Fibroblast of lung (primary cell): ENCODE data around the gene SESN1. TPM values are rescaled to one million over a fixed set of nuclear protein-coding genes. Genes with fewer than 3 reads are reported as not detected.

Experiments used
- DNase-seq, 2 donors: peaks; one replicate each; pipeline versions ENCODE4 v3.0.0 to v3.0.0-alpha.2; 2010; ENCODE audit warnings: low read depth in 2 of 2
- H2AFZ ChIP-seq: 2 replicates; pipeline ENCODE4 v1.5.1; 2012; ENCODE audit warnings: low read length, control low read depth, inconsistent platforms
- H3K27ac ChIP-seq: 2 replicates; pipeline ENCODE4 v1.5.1; 2011; ENCODE audit warnings: low read length, control low read depth; ENCODE audit not compliant: insufficient read depth
- H3K27me3 ChIP-seq: 2 replicates; pipeline ENCODE4 v1.5.1; 2011; ENCODE audit warnings: mild to moderate bottlenecking, low read length; ENCODE audit not compliant: control insufficient read depth, insufficient read depth
- H3K36me3 ChIP-seq: 2 replicates; pipeline ENCODE4 v1.5.1; 2011; ENCODE audit warnings: low read length; ENCODE audit not compliant: control insufficient read depth, insufficient read depth
- H3K4me1 ChIP-seq: 2 replicates; pipeline ENCODE4 v1.5.1; 2011; ENCODE audit warnings: low read length; ENCODE audit not compliant: control insufficient read depth, insufficient read depth; ENCODE audit errors: extremely low read depth
- H3K4me2 ChIP-seq: 2 replicates; pipeline ENCODE4 v1.5.1; 2011; ENCODE audit warnings: low read length, control low read depth; ENCODE audit not compliant: insufficient read depth; ENCODE audit errors: extremely low read depth
- H3K4me3 ChIP-seq, 4 experiments: fragments of 200-600 bp in 1 of 4; sonication (generic) in 1 of 4; replicated peaks in 1 of 4; 2 replicates each; pipeline ENCODE4 v1.5.1; 2011 to 2016; ENCODE audit warnings: low read length in 4 of 4, low read depth in 3 of 4, mild to moderate bottlenecking in 3 of 4, control low read depth in 2 of 4, inconsistent platforms in 1 of 4, mixed read lengths in 1 of 4; ENCODE audit not compliant: insufficient read depth in 1 of 4; ENCODE audit errors: control extremely low read depth in 1 of 4
- H3K79me2 ChIP-seq: 2 replicates; pipeline ENCODE4 v1.5.1; 2012; ENCODE audit warnings: mild to moderate bottlenecking, low read length, inconsistent platforms; ENCODE audit not compliant: control insufficient read depth, insufficient read depth
- H3K9ac ChIP-seq: 2 replicates; pipeline ENCODE4 v1.5.1; 2011; ENCODE audit warnings: mild to moderate bottlenecking, low read length, control low read depth; ENCODE audit not compliant: insufficient read depth
- H3K9me3 ChIP-seq: 2 replicates; pipeline ENCODE4 v1.5.1; 2012; ENCODE audit warnings: low read depth, low read length; ENCODE audit not compliant: control insufficient read depth, insufficient read depth
- H4K20me1 ChIP-seq: 2 replicates; pipeline ENCODE4 v1.5.1; 2011; ENCODE audit warnings: low read length; ENCODE audit not compliant: control insufficient read depth, insufficient read depth; ENCODE audit errors: extremely low read depth
- CTCF ChIP-seq, 2 donors: IDR thresholded peaks in 1 of 2; conservative IDR thresholded peaks in 1 of 2; 1 replicate in 1 of 2; 2 replicates in 1 of 2; pipeline ENCODE4 v1.5.1; 2011 to 2012; ENCODE audit warnings: low read length in 2 of 2, control low read depth in 1 of 2, inconsistent platforms in 1 of 2, low read depth in 1 of 2, mild to moderate bottlenecking in 1 of 2
- EZH2 ChIP-seq: IDR thresholded peaks from 2 replicates; pipeline ENCODE4 v1.5.1; 2012; ENCODE audit warnings: low read length, control low read depth, mild to moderate bottlenecking; ENCODE audit errors: missing control alignments
- polyA plus RNA-seq, 2 donors: library from polyadenylated mRNA; depleted of rRNA in 1 of 2; stranded (reverse) in 1 of 2; unstranded in 1 of 2; fragments of >200 nt; gene quantifications; 2 replicates each; pipeline ENCODE4 v1.2.1, GENCODE V29; 2011 to 2012; ENCODE audit warnings: missing spikeins in 1 of 2
- total RNA-seq: library from RNA; depleted of rRNA; stranded (reverse); fragments of >200 nt; gene quantifications from 2 replicates; pipeline ENCODE4 v1.2.1, GENCODE V29; 2014

SESN1 gene
- total and polyA plus RNA-seq, 2 donors (not counting 1 experiment from before 2014, with no cell fraction given), result 16.7 to 34.5 TPM

GRCh38 chr6:109006818-109007217, 87.8 kb downstream of the SESN1 start:
- H3K4me1 ChIP-seq, result no peaks in the 10 kb centered on the region
- no peaks in the 10 kb centered on the region for H3K36me3 ChIP-seq
- no peak overlapping the region for H2AFZ ChIP-seq
- no peaks in the 10 kb centered on the region for H3K9me3 ChIP-seq
- TF ChIP-seq CTCF (conservative IDR thresholded peaks at IDR 0.05 in 1 of 2, IDR thresholded peaks at IDR 0.05 in 1 of 2; ENCODE audit: low read depth in 1 of 2, low read length in 2 of 2), result no peak
- no peak for TF ChIP-seq EZH2
- peaks cover 2% of the 10 kb centered on the region for H3K79me2 ChIP-seq
- no peak overlapping the region for H3K9ac ChIP-seq
- no peak overlapping the region for H3K27ac ChIP-seq
- peak overlapping the region; percentile 5 for H3K4me2 ChIP-seq
- no peaks in the 10 kb centered on the region for H3K27me3 ChIP-seq
- peak overlapping the region in 1 of 4 experiments; percentile 91 for H3K4me3 ChIP-seq
- DNase-seq, result no peak
- H4K20me1 ChIP-seq, result no peaks in the 10 kb centered on the region

- no peaks in the 10 kb centered on the region for H4K20me1 ChIP-seq
- no peak overlapping the region for H2AFZ ChIP-seq
- H3K36me3 ChIP-seq, result peaks cover 2% of the 10 kb centered on the region
- no peak overlapping the region for H3K9ac ChIP-seq
- H3K27me3 ChIP-seq, result no peaks in the 10 kb centered on the region
- TF ChIP-seq EZH2, result no peak
- no peak for TF ChIP-seq CTCF (conservative IDR thresholded peaks at IDR 0.05 in 1 of 2, IDR thresholded peaks at IDR 0.05 in 1 of 2; ENCODE audit: low read depth in 1 of 2, low read length in 2 of 2)
- H3K4me1 ChIP-seq, result no peaks in the 10 kb centered on the region
- no peak for DNase-seq
- H3K9me3 ChIP-seq, result no peaks in the 10 kb centered on the region
- H3K27ac ChIP-seq, result no peak overlapping the region
- peaks cover 2% of the 10 kb centered on the region for H3K79me2 ChIP-seq
- H3K4me3 ChIP-seq, result no peak overlapping the region
- no peak overlapping the region for H3K4me2 ChIP-seq
Observed at GRCh38 chr6:109002882-109003281, 91.8 kb downstream of the SESN1 start.

GRCh38 chr6:109002051-109002697, 92.5 kb downstream of the SESN1 start:
- TF ChIP-seq EZH2, result no peak
- TF ChIP-seq CTCF (conservative IDR thresholded peaks at IDR 0.05 in 1 of 2, IDR thresholded peaks at IDR 0.05 in 1 of 2; ENCODE audit: low read depth in 1 of 2, low read length in 2 of 2), result no peak
- Histone ChIP-seq H3K27ac (no peak overlapping the region), H3K36me3 (peaks cover 2% of the 10 kb centered on the region), H3K4me3 (no peak overlapping the region), H3K4me1 (no peaks in the 10 kb centered on the region), H3K9me3 (no peaks in the 10 kb centered on the region), H4K20me1 (no peaks in the 10 kb centered on the region), H3K9ac (no peak overlapping the region), H3K27me3 (no peaks in the 10 kb centered on the region), H2AFZ (no peak overlapping the region), H3K4me2 (peak overlapping the region; percentile 8), H3K79me2 (peaks cover 2% of the 10 kb centered on the region)
- peak; percentile 23 to 69 for DNase-seq
